MCF 10A (cell line): Measurements from ENCODE around the gene LRP3. TPM values are rescaled to one million over a fixed set of nuclear protein-coding genes. Genes with fewer than 3 reads are reported as not detected.

Source experiments
- BruUV-seq: library from RNA; stranded (reverse); fragments of 400-500 nt; replicated peaks from 2 replicates; lab custom pipeline; 2021; lab: Mats Ljungman, UMichigan
- CTCF ChIA-PET: fragments of 300-600 bp; sonication (Branson Sonifier 250); formaldehyde crosslinking; extraction: SDS; loops from one replicate; lab custom pipeline; 2021; ENCODE audit warnings: antibody characterized with exemption, inconsistent platforms; lab: Yijun Ruan, JAX
- POLR2A ChIA-PET: fragments of 300-600, 350-650 bp; sonication (Branson Sonifier 250); formaldehyde crosslinking; extraction: SDS; loops from one replicate; lab custom pipeline; 2020; ENCODE audit warnings: antibody characterized with exemption, inconsistent platforms; lab: Yijun Ruan, JAX
- DNase-seq: peaks from one replicate; pipeline ENCODE4 v3.0.0-alpha.2; 2018; ENCODE audit not compliant: unreplicated experiment
- H3K27ac Mint-ChIP-seq: one replicate; pipeline ENCODE4 v1.8.0; 2022; ENCODE audit warnings: mild to moderate bottlenecking, low read depth, mixed read lengths; ENCODE audit not compliant: unreplicated experiment
- H3K27me3 Mint-ChIP-seq: one replicate; pipeline ENCODE4 v1.8.0; 2022; ENCODE audit warnings: mixed read lengths; ENCODE audit not compliant: insufficient read depth, unreplicated experiment
- H3K36me3 Mint-ChIP-seq: one replicate; pipeline ENCODE4 v1.8.0; 2022; ENCODE audit warnings: mild to moderate bottlenecking, moderate library complexity, mixed read lengths; ENCODE audit not compliant: insufficient read depth, unreplicated experiment
- H3K4me1 Mint-ChIP-seq: one replicate; pipeline ENCODE4 v1.8.0; 2022; ENCODE audit warnings: mixed read lengths; ENCODE audit not compliant: insufficient read depth, unreplicated experiment
- H3K4me3 Mint-ChIP-seq: one replicate; pipeline ENCODE4 v1.8.0; 2022; ENCODE audit warnings: mild to moderate bottlenecking, moderate library complexity, mixed read lengths; ENCODE audit not compliant: unreplicated experiment
- H3K9me3 Mint-ChIP-seq: one replicate; pipeline ENCODE4 v1.8.0; 2022; ENCODE audit warnings: mixed read lengths; ENCODE audit not compliant: unreplicated experiment
- intact Hi-C: fragments of 100-400 bp; cut with micrococcal nuclease; formaldehyde crosslinking; loops from 2 replicates; pipeline ENCODE4 v1.14.1; 2022
- total RNA-seq: library from RNA; stranded (reverse); gene quantifications from 2 replicates; pipeline ENCODE4 v1.2.3, GENCODE V29; 2022
- TF ChIP-seq, protein P1 (sequence below): fragments of 200-600 bp; IDR thresholded peaks from one replicate; pipeline ENCODE4 v1.8.0; 2022; ENCODE audit warnings: antibody characterized with exemption, mild to moderate bottlenecking; ENCODE audit not compliant: unreplicated experiment

The LRP3 gene
- total RNA-seq, 1 experiment from 2014 or later = 7.7 TPM

DNA sequence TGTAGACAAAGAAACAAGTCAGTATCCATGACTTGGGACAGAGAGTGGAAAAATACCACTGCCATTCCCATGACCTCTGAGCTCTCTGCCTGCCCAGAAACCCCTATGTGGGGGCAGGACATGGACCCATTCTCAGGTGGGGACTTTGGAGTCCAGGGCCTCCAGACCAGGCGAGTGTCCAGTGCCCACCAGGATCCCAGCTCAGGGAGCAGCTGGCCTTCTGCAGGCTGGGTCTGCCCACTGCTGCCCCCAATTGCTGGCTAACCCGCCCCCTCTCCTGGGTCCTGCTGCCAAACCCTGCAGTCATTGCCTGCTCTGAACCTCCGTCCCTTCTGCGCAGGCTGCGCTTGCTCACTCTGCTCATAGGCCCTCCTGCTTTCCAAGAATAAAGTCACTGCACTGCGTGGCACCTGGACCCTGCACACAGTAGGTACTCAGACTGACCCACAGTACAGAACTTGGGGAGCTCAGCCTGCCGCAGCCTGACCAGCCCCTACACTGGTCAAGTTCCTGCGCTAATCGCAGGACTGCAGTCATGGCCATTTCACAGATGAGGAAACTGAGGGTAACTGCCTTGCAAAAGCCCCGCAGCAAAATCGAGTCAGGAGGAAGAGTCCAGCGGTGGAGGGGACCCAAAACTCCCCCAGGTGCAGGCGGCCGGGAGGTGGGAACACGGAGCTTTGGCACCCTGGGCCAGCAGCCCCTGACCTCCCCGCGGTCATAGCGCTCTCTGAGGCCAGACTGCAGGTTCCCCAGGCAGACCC lies 30.7 kb downstream of the LRP3 start:
- no TSS peak for BruUV-seq
- TF ChIP-seq, protein P1, sequence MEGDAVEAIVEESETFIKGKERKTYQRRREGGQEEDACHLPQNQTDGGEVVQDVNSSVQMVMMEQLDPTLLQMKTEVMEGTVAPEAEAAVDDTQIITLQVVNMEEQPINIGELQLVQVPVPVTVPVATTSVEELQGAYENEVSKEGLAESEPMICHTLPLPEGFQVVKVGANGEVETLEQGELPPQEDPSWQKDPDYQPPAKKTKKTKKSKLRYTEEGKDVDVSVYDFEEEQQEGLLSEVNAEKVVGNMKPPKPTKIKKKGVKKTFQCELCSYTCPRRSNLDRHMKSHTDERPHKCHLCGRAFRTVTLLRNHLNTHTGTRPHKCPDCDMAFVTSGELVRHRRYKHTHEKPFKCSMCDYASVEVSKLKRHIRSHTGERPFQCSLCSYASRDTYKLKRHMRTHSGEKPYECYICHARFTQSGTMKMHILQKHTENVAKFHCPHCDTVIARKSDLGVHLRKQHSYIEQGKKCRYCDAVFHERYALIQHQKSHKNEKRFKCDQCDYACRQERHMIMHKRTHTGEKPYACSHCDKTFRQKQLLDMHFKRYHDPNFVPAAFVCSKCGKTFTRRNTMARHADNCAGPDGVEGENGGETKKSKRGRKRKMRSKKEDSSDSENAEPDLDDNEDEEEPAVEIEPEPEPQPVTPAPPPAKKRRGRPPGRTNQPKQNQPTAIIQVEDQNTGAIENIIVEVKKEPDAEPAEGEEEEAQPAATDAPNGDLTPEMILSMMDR = no peak
- no peak overlapping the region for H3K4me3 Mint-ChIP-seq
- ChIA-PET POLR2A (interaction anchor here (1.0 kb wide), 1 partner anchor 41 kb away, joined by 3 read pairs; no protein-coding TSS in a partner anchor), CTCF (interaction anchor here (0.5 to 2.9 kb wide), 7 partner anchors 11 to 901 kb away, joined by 3 to 18 read pairs (median 4); no protein-coding TSS in a partner anchor)
- H3K27ac Mint-ChIP-seq = no peak overlapping the region
- no peaks in the 10 kb centered on the region for H3K36me3 Mint-ChIP-seq
- no peaks in the 10 kb centered on the region for H3K4me1 Mint-ChIP-seq
- intact Hi-C loops = no loop called here
- peaks cover 16% of the 10 kb centered on the region for H3K27me3 Mint-ChIP-seq
- DNase-seq = no peak
- peaks cover 16% of the 10 kb centered on the region for H3K9me3 Mint-ChIP-seq

DNA sequence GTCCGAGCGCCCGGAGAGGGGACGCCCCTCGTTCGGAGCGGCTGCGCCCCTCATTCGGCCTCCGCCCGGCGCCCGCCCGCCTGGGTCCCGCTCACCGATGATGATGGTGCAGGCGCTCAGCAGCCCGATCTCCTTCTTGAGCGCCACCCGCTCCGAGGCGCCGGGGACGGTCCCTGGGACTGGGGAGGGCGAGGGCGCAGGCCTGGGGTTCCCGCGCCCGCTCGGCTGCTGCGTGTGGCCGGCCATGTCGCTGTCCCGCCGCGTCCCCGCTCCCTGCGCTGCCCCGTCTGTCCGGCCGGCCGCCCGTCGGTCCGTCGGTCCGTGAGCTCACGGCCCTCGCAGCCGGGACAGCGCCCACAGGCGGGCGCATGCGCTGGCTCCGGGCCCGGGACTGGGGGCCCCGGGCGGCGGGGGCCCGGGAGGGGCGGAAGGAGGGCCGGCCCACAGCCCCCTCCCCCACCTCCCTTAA lies 31.4 kb downstream of the LRP3 start, which contains the start of gene SLC7A10:
Gene SLC7A10, minus strand, starts transcription at position 393 of the 469 bp plus-strand sequence. Its CDS starts 147 bp downstream, at position 246.
- intact Hi-C loops = no loop called here
- no peak within 1 kb of the TSS for H3K4me3 Mint-ChIP-seq
- peaks cover 9% of the 10 kb centered on the region for H3K27me3 Mint-ChIP-seq
- no peaks in the 10 kb centered on the region for H3K36me3 Mint-ChIP-seq
- POLR2A ChIA-PET = no interaction called here
- DNase-seq = no peak
- H3K27ac Mint-ChIP-seq = no peak within 1 kb of the TSS
- BruUV-seq = no TSS peak
- H3K4me1 Mint-ChIP-seq = no peaks in the 10 kb centered on the region
- TF ChIP-seq, protein P1 = no peak
- peaks cover 16% of the 10 kb centered on the region for H3K9me3 Mint-ChIP-seq
- CTCF ChIA-PET = interaction anchor here (1.9 to 2.9 kb wide), 2 partner anchors 10 to 81 kb away, joined by 5 to 18 read pairs; no protein-coding TSS in a partner anchor

DNA sequence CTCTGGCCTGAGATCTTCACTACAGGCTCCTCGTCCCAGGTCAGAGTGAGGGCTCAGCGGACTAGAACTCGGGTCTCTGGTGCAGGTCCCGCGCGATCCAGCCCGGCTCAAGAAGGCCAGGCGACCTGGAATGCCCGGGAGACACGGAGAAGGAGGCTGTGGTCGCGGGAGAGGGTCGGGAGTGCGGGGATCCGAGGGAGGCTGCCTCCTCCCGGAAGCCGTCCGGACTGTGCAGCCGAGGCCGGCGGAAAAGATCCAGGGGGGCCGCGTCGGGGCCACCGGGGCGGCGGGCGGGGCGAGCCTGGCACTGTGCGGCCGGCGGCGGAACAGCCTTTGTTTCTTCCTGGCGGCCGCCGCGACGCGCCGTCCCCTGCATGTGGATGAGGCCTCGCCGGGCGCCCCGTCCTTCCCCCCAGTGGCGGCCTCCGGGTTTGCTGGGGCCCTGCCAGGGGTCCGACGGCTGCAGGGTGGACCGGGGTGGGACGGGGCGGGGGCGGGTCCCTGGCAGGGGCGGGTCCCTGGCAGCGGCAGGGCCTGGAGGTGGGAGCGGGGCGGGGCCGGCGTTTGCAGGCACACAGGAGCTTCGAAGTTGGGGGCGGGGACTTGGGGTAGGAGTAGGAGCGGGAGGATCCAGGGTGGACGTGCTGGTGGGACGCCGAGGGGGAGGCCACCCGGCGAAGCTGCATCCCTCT lies 32.6 kb downstream of the LRP3 start:
- Mint-ChIP-seq H3K27ac (no peak overlapping the region), H3K4me1 (no peaks in the 10 kb centered on the region), H3K9me3 (peaks cover 16% of the 10 kb centered on the region), H3K4me3 (no peak overlapping the region), H3K36me3 (no peaks in the 10 kb centered on the region), H3K27me3 (no peaks in the 10 kb centered on the region)
- BruUV-seq = no TSS peak
- TF ChIP-seq, protein P1 = no peak
- ChIA-PET POLR2A (no interaction called here), CTCF (interaction anchor here (0.7 to 1.5 kb wide), 2 partner anchors 7 to 9 kb away, joined by 3 to 5 read pairs; no protein-coding TSS in a partner anchor)
- DNase-seq = no peak
- intact Hi-C loops = no loop called here

DNA sequence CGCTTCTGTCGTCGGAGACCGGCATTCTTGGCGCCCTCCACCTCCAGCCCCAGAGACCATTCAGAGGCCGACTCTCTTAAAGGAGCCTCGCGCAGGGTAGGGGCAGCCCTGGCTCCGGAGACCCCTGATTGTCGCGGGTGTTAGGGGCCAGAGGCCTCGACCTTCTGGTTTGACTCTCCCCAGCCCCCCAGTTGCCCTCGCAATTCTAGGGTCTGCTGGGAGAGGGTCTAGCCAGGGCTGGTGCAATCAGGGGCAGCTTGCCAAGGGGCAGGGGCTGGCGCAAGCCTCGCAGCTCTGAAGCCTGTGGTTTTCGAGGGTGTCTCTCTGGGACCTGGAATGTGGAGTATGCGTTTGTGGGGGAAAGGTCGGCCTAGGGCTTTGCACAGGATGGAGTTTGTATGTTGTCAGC lies 33.1 kb downstream of the LRP3 start:
- no peak overlapping the region for H3K4me3 Mint-ChIP-seq
- CTCF ChIA-PET = interaction anchor here (0.6 to 1.5 kb wide), 5 partner anchors 7 to 203 kb away, joined by 3 to 5 read pairs (median 3); no protein-coding TSS in a partner anchor
- BruUV-seq = no TSS peak

More for the DNA sequence above, 33.1 kb downstream of the LRP3 start:
- H3K27me3 Mint-ChIP-seq = no peaks in the 10 kb centered on the region
- no peaks in the 10 kb centered on the region for H3K4me1 Mint-ChIP-seq
- TF ChIP-seq, protein P1 = no peak
- no peak for DNase-seq
- POLR2A ChIA-PET = interaction anchor here (0.7 kb wide), 1 partner anchor 78 kb away, joined by 3 read pairs; no protein-coding TSS in a partner anchor
- H3K9me3 Mint-ChIP-seq = peaks cover 16% of the 10 kb centered on the region
- no peak overlapping the region for H3K27ac Mint-ChIP-seq
- intact Hi-C loops = no loop called here
- H3K36me3 Mint-ChIP-seq = no peaks in the 10 kb centered on the region
